K562 (cell line): ENCODE data around the gene MID1IP1. TPM values are rescaled to one million over a fixed set of nuclear protein-coding genes. Genes with fewer than 3 reads are reported as not detected.
A peak's percentile ranks its signal among the peaks of the same experiment; 100 is the strongest.

Experiments
- ASH1L ChIP-seq: fragments of 450-650 bp; IDR thresholded peaks from 2 replicates; pipeline ENCODE4 v1.6.1; 2018; ENCODE audit warnings: borderline replicate concordance, mild to moderate bottlenecking, low read depth; ENCODE audit not compliant: partially characterized antibody
- CBFA2T3 ChIP-seq: fragments of 450-650 bp; IDR thresholded peaks from 2 replicates; pipeline ENCODE4 v1.6.1; 2017
- CC2D1A ChIP-seq: fragments of 450-650 bp; IDR thresholded peaks from 2 replicates; pipeline ENCODE4 v1.6.1; 2017; ENCODE audit warnings: mild to moderate bottlenecking
- CLOCK ChIP-seq: fragments of 250-450 bp; sonication (Bioruptor Pico); IDR thresholded peaks from 2 replicates; pipeline ENCODE4 v1.4.0; 2020; ENCODE audit warnings: mild to moderate bottlenecking, moderate library complexity, borderline replicate concordance
- ERF ChIP-seq: fragments of 450-650 bp; formaldehyde crosslinking; IDR thresholded peaks from 2 replicates; pipeline ENCODE4 v1.4.0; 2020; ENCODE audit warnings: mild to moderate bottlenecking, mixed read lengths
- MCM5 ChIP-seq: fragments of 450-650 bp; IDR thresholded peaks from 2 replicates; pipeline ENCODE4 v1.6.1; 2016; ENCODE audit warnings: low read depth
- MYBL2 ChIP-seq, 2 experiments: fragments of 450-650 bp in 1 of 2; sonication (generic) in 1 of 2; formaldehyde crosslinking in 1 of 2; IDR thresholded peaks; 2 replicates each; pipeline versions ENCODE4 v1.6.1 to v1.8.1; 2017 to 2022; ENCODE audit warnings: borderline replicate concordance in 1 of 2, inconsistent platforms in 1 of 2, low read depth in 1 of 2, mild to moderate bottlenecking in 1 of 2, missing genetic modification reagents in 1 of 2, moderate library complexity in 1 of 2
- POLR3G ChIP-seq: IDR thresholded peaks from 2 replicates; pipeline ENCODE4 v1.6.1; 2011; ENCODE audit not compliant: insufficient read length, insufficient replicate concordance; ENCODE audit errors: extremely low read depth
- RBBP5 ChIP-seq: fragments of 200-600 bp; sonication (generic); IDR thresholded peaks from 2 replicates; pipeline ENCODE4 v1.6.1; 2012; ENCODE audit warnings: borderline replicate concordance, mild to moderate bottlenecking, low read length, control low read depth, inconsistent platforms; ENCODE audit not compliant: insufficient read depth, poor library complexity, severe bottlenecking
- REST ChIP-seq, 2 experiments: fragments of 450-650 bp; formaldehyde crosslinking in 1 of 2; IDR thresholded peaks; 2 replicates each; pipeline versions ENCODE4 v1.4.0 to v1.6.1; 2014 to 2020; ENCODE audit warnings: mild to moderate bottlenecking in 2 of 2, borderline replicate concordance in 1 of 2, low read depth in 1 of 2
- RFX1 ChIP-seq: fragments of 450-650 bp; IDR thresholded peaks from 2 replicates; pipeline ENCODE4 v1.6.1; 2016; ENCODE audit warnings: mild to moderate bottlenecking, moderate library complexity
- SAFB ChIP-seq: fragments of 200-400 bp; formaldehyde crosslinking; IDR thresholded peaks from 2 replicates; pipeline ENCODE4 v1.6.1; 2017; ENCODE audit warnings: low read depth, low read length, borderline replicate concordance
- ZFPM2 ChIP-seq: fragments of 250-450 bp; sonication (Bioruptor Pico); IDR thresholded peaks from 2 replicates; pipeline ENCODE4 v1.5.1; 2022; ENCODE audit warnings: mild to moderate bottlenecking
- ZNF639 ChIP-seq, 2 experiments: fragments of 200-800 bp in 1 of 2; sonication (Bioruptor generic) in 1 of 2; sonication (generic) in 1 of 2; formaldehyde crosslinking in 1 of 2; IDR thresholded peaks in 1 of 2; conservative IDR thresholded peaks in 1 of 2; 2 replicates each; pipeline versions ENCODE4 v1.5.0 to v1.6.1; 2016 to 2020; ENCODE audit warnings: missing compliant biosample characterization in 1 of 2, missing genetic modification characterization in 1 of 2, missing genetic modification reagents in 1 of 2
- ZNF75A ChIP-seq: fragments of 450-650 bp; formaldehyde crosslinking; IDR thresholded peaks from 2 replicates; pipeline ENCODE4 v1.4.0; 2020; ENCODE audit warnings: mild to moderate bottlenecking
- ZNF77 ChIP-seq: fragments of 250-450 bp; sonication (Bioruptor Pico); IDR thresholded peaks from 2 replicates; pipeline ENCODE4 v1.5.0; 2020
- polyA plus RNA-seq, 8 experiments: library from polyadenylated mRNA; depleted of rRNA in 4 of 8; stranded (reverse) in 5 of 8; unstranded in 3 of 8; fragments of >200 nt; fragmentation: Nextera tagmentation in 2 of 8; fragmentation: Illumina TruSeq in 1 of 8; extraction: Ambion mirVana in 2 of 8; extraction: Trizol in 1 of 8; gene quantifications; 2 replicates each; pipeline versions ENCODE4 v1.2.1 to v1.2.3, GENCODE V29; 2011 to 2014; ENCODE audit warnings: inconsistent platforms in 1 of 8, missing spikeins in 1 of 8
- total RNA-seq, 7 experiments: library from RNA; depleted of rRNA in 6 of 7; stranded (reverse); fragments of >200 nt in 6 of 7; fragmentation: Illumina TruSeq in 2 of 7; extraction: Trizol in 2 of 7; gene quantifications; 2 replicates each; pipeline versions ENCODE4 v1.2.1 to v1.2.3, GENCODE V29; 2011 to 2021; ENCODE audit warnings: low replicate concordance in 1 of 7

MID1IP1 gene
- total and polyA plus RNA-seq, 9 of the 15 experiments (the other 6 are each of a cell fraction or from before 2014, with no cell fraction given) = 0.51 to 102 (median 27.5) TPM

DNA sequence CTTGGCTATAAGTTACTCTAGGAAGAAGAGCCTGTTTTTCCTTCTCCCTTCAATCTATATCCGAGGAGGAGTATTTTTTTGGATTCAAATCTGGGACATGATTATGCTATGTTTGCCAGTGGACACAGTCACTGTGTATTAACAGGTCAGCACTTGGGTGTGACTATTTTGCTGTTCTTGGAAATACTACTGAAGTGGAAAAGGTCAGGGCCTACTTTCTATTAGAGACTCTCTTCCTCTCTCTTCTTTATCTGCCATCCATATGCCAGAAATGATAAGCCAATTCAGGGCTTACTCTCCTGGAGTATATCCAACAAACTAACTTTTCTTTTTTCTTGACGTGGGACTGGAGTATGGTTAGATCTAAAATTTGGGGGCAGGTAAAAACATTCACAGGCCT lies 40.5 kb downstream of the MID1IP1 start (continued):
- TF ChIP-seq REST (IDR thresholded peaks at IDR 0.05; ENCODE audit: borderline replicate concordance) (no peak; the same call in 1 of the 2 replicates), REST (CRISPR knock-in tag; IDR thresholded peaks at IDR 0.05; ENCODE audit: low read depth) (no peak), POLR3G (no peak), CLOCK (CRISPR knock-in tag) (no peak), SAFB (no peak), ERF (CRISPR knock-in tag) (no peak), ZFPM2 (CRISPR knock-in tag) (no peak), CBFA2T3 (peak; percentile 89), ASH1L (no peak), ZNF75A (no peak), MYBL2 (IDR thresholded peaks at IDR 0.05; ENCODE audit: low read depth) (no peak), MYBL2 (CRISPR knock-in tag; IDR thresholded peaks at IDR 0.05; ENCODE audit: borderline replicate concordance) (no peak), MCM5 (no peak), ZNF77 (CRISPR knock-in tag) (no peak), CC2D1A (no peak), RFX1 (no peak), ZNF639 (CRISPR knock-in tag; conservative IDR thresholded peaks at IDR 0.05 in 1 of 2, IDR thresholded peaks at IDR 0.05 in 1 of 2) (no peak), RBBP5 (no peak)
